ENCODE measurements around the gene SNIP1.

Gene SNIP1

DNA sequence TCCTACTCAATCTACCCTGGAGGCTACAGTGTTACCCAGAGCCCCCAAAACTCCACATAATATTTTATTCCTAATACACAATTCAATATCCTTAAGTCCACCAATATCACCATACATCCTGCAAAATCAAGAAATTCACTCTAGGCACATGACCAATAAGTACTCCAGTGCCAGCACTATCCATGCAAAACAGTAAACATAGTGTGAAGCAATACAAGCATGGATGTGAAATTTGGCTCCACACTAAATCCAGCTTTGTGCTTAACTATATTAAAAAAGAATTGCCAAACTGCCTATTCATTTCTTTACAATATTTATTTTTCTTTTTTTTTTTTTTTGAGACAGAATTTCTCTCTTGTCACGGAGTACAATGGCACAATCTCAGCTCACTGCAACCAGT lies 36.5 kb downstream of the SNIP1 start:
- TF ChIP-seq, protein P1, sequence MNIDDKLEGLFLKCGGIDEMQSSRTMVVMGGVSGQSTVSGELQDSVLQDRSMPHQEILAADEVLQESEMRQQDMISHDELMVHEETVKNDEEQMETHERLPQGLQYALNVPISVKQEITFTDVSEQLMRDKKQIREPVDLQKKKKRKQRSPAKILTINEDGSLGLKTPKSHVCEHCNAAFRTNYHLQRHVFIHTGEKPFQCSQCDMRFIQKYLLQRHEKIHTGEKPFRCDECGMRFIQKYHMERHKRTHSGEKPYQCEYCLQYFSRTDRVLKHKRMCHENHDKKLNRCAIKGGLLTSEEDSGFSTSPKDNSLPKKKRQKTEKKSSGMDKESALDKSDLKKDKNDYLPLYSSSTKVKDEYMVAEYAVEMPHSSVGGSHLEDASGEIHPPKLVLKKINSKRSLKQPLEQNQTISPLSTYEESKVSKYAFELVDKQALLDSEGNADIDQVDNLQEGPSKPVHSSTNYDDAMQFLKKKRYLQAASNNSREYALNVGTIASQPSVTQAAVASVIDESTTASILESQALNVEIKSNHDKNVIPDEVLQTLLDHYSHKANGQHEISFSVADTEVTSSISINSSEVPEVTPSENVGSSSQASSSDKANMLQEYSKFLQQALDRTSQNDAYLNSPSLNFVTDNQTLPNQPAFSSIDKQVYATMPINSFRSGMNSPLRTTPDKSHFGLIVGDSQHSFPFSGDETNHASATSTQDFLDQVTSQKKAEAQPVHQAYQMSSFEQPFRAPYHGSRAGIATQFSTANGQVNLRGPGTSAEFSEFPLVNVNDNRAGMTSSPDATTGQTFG (tag by site-specific recombination; IDR thresholded peaks at IDR 0.05; ENCODE audit: borderline replicate concordance): no peak
- TF ChIP-seq BCL11A (tag by site-specific recombination; IDR thresholded peaks at IDR 0.05; ENCODE audit: low read depth) (no peak), ZNF76 (tag by site-specific recombination; IDR thresholded peaks at IDR 0.05; ENCODE audit: borderline replicate concordance, low read depth) (no peak), REST (tag by site-specific recombination; IDR thresholded peaks at IDR 0.05) (no peak), ZNF654 (tag by site-specific recombination; IDR thresholded peaks at IDR 0.05; ENCODE audit: low read depth) (no peak), ZNF18 (tag by site-specific recombination; IDR thresholded peaks at IDR 0.05) (no peak), ZNF146 (tag by site-specific recombination; IDR thresholded peaks at IDR 0.05) (no peak), ZNF555 (tag by site-specific recombination; conservative IDR thresholded peaks at IDR 0.05) (no peak)
- TF ChIP-seq, protein P2, sequence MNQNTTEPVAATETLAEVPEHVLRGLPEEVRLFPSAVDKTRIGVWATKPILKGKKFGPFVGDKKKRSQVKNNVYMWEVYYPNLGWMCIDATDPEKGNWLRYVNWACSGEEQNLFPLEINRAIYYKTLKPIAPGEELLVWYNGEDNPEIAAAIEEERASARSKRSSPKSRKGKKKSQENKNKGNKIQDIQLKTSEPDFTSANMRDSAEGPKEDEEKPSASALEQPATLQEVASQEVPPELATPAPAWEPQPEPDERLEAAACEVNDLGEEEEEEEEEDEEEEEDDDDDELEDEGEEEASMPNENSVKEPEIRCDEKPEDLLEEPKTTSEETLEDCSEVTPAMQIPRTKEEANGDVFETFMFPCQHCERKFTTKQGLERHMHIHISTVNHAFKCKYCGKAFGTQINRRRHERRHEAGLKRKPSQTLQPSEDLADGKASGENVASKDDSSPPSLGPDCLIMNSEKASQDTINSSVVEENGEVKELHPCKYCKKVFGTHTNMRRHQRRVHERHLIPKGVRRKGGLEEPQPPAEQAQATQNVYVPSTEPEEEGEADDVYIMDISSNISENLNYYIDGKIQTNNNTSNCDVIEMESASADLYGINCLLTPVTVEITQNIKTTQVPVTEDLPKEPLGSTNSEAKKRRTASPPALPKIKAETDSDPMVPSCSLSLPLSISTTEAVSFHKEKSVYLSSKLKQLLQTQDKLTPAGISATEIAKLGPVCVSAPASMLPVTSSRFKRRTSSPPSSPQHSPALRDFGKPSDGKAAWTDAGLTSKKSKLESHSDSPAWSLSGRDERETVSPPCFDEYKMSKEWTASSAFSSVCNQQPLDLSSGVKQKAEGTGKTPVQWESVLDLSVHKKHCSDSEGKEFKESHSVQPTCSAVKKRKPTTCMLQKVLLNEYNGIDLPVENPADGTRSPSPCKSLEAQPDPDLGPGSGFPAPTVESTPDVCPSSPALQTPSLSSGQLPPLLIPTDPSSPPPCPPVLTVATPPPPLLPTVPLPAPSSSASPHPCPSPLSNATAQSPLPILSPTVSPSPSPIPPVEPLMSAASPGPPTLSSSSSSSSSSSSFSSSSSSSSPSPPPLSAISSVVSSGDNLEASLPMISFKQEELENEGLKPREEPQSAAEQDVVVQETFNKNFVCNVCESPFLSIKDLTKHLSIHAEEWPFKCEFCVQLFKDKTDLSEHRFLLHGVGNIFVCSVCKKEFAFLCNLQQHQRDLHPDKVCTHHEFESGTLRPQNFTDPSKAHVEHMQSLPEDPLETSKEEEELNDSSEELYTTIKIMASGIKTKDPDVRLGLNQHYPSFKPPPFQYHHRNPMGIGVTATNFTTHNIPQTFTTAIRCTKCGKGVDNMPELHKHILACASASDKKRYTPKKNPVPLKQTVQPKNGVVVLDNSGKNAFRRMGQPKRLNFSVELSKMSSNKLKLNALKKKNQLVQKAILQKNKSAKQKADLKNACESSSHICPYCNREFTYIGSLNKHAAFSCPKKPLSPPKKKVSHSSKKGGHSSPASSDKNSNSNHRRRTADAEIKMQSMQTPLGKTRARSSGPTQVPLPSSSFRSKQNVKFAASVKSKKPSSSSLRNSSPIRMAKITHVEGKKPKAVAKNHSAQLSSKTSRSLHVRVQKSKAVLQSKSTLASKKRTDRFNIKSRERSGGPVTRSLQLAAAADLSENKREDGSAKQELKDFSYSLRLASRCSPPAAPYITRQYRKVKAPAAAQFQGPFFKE (tag by site-specific recombination; IDR thresholded peaks at IDR 0.05; ENCODE audit: borderline replicate concordance): no peak
- Histone ChIP-seq H3K4me3 (ENCODE audit: low read depth, low read length) (no peak overlapping the region), H3K9me3 (ENCODE audit: control insufficient read depth, insufficient read depth, low read depth, low read length) (no peaks in the 10 kb centered on the region), H3K36me3 (ENCODE audit: control insufficient read depth in 2 of 2, insufficient read depth in 1 of 2, low read length in 2 of 2) (peaks cover 3 to 7% of the 10 kb centered on the region in 2 experiments; a peak in 2 of 3 replicates), H3K27ac (ENCODE audit: extremely low read depth, low read depth, low read length) (no peak overlapping the region), H3K4me1 (ENCODE audit: control insufficient read depth, insufficient read depth, low read length) (no peaks in the 10 kb centered on the region)
- ChIA-PET POLR2A (no interaction called here), CTCF (interaction anchor here (0.9 kb wide), 1 partner anchor 83 kb away, joined by 3 read pairs; no protein-coding TSS in a partner anchor)

Measured in HEK293 (cell line).